ENCODE data around the gene LRFN4. TPM values are rescaled to one million over a fixed set of nuclear protein-coding genes. Genes with fewer than 3 reads are reported as not detected.

LRFN4 gene
- total RNA-seq: 10 to 100 TPM in 3 of 4 donors, 1 to 10 TPM in 1; 5.5 to 14.1 (median 10.3) TPM

GRCh38 chr11:66856496-66857233 lies at the start of gene LRFN4:
Gene LRFN4, plus strand, starts transcription at chr11:66857064. Its CDS starts 681 bp downstream, at chr11:66857745.
- DNase-seq (ENCODE audit: low spot score in 2 of 2): no peak
- peak within 1 kb of the TSS; percentile 30 for H3K4me3 ChIP-seq (ENCODE audit: low read depth, poor library complexity, severe bottlenecking)
- intact Hi-C loops (cut with DNase I; ENCODE audit: low total_unique reads): no loop called here
- no peak for TF ChIP-seq CTCF (IDR thresholded peaks at IDR 0.05)
- no peak for TF ChIP-seq POLR2A (IDR thresholded peaks at IDR 0.05)
- 1% methylated on average over 32 to 58 of the region's 103 CpGs for WGBS, 2 donors

GRCh38 chr11:66809592-66809991 lies 47.3 kb upstream of the LRFN4 start:
- no peak for DNase-seq (ENCODE audit: low spot score in 2 of 2)
- TF ChIP-seq CTCF (IDR thresholded peaks at IDR 0.05) (no peak), POLR2A (IDR thresholded peaks at IDR 0.05) (no peak)
- no peak overlapping the region for H3K4me3 ChIP-seq (ENCODE audit: low read depth, poor library complexity, severe bottlenecking)
- 94% methylated on average over 3 of the region's 3 CpGs for WGBS, 2 donors
- intact Hi-C loops (cut with DNase I; ENCODE audit: low total_unique reads): no loop called here

- intact Hi-C loops (cut with DNase I; ENCODE audit: low total_unique reads): no loop called here
- 94 to 97% methylated on average over 1 of the region's 1 CpG for WGBS, 2 donors
Measured at GRCh38 chr11:66810576-66811185, 46.2 kb upstream of the LRFN4 start.

DNA sequence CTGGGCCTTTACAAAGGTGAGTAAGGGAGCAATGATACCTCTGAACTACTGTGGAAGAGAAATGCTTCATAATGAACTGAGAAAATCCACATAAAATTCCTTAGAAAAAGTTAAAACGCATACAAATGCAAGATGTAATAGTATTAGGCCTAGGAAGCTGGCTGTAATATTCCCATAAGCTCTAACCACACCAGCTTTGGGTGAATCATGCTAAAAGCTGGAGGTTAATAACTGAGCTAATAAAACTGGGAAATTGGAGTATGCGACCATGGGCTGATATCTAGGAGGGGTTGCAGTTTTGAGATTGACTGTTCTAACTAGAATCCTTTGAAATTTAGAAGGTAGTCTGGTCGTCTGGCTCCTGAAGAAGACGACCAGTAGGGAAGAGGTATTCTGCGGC lies 42.2 kb upstream of the LRFN4 start:
- no peak for TF ChIP-seq CTCF (IDR thresholded peaks at IDR 0.05)
- no peak for TF ChIP-seq POLR2A (IDR thresholded peaks at IDR 0.05)
- 91 to 94% methylated on average over 5 of the region's 5 CpGs for WGBS, 2 donors
- H3K4me3 ChIP-seq (ENCODE audit: low read depth, poor library complexity, severe bottlenecking): no peak overlapping the region
- intact Hi-C loops (cut with DNase I; ENCODE audit: low total_unique reads): no loop called here
- no peak for DNase-seq (ENCODE audit: low spot score in 2 of 2)

More at GRCh38 chr11:66810576-66811185, 46.2 kb upstream of the LRFN4 start:
- no peak overlapping the region for H3K4me3 ChIP-seq (ENCODE audit: low read depth, poor library complexity, severe bottlenecking)
- TF ChIP-seq POLR2A (IDR thresholded peaks at IDR 0.05) (no peak), CTCF (IDR thresholded peaks at IDR 0.05) (no peak)
- DNase-seq (ENCODE audit: low spot score in 2 of 2): no peak

GRCh38 chr11:66815646-66816045 lies 41.2 kb upstream of the LRFN4 start:
- 58 to 72% methylated on average over 1 of the region's 1 CpG for WGBS, 2 donors
- DNase-seq (ENCODE audit: low spot score in 2 of 2): no peak
- TF ChIP-seq CTCF (IDR thresholded peaks at IDR 0.05) (no peak), POLR2A (IDR thresholded peaks at IDR 0.05) (no peak)
- intact Hi-C loops (cut with DNase I; ENCODE audit: low total_unique reads): no loop called here
- no peak overlapping the region for H3K4me3 ChIP-seq (ENCODE audit: low read depth, poor library complexity, severe bottlenecking)

Data from lower leg skin (tissue), 4 donors.